Liver (tissue), 3 donors: ENCODE measurements around the gene IL5RA.

Experiments
- ATF3 ChIP-seq: IDR thresholded peaks from 2 replicates; pipeline ENCODE4 v1.6.1; 2016; ENCODE audit warnings: antibody characterized with exemption
- CTCF ChIP-seq: fragments of 150-350 bp; IDR thresholded peaks from 2 replicates; pipeline ENCODE4 v1.5.1; 2017; ENCODE audit warnings: improper control_type of control experiment, low read depth, low read length; ENCODE audit not compliant: missing input control
- EGR1 ChIP-seq, 2 donors: IDR thresholded peaks; 2 replicates each; pipeline ENCODE4 v1.6.1; 2016 to 2018; ENCODE audit warnings: antibody characterized with exemption in 2 of 2, low read depth in 2 of 2
- GABPA ChIP-seq, 2 donors: IDR thresholded peaks in 1 of 2; conservative IDR thresholded peaks in 1 of 2; 2 replicates each; pipeline ENCODE4 v1.6.1; 2016; ENCODE audit warnings: antibody characterized with exemption in 2 of 2, mild to moderate bottlenecking in 1 of 2, moderate library complexity in 1 of 2
- JUND ChIP-seq, 2 donors: IDR thresholded peaks; 2 replicates each; pipeline ENCODE4 v1.6.1; 2016; ENCODE audit warnings: antibody characterized with exemption in 2 of 2
- MAX ChIP-seq: IDR thresholded peaks from 2 replicates; pipeline ENCODE4 v1.6.1; 2016; ENCODE audit warnings: antibody characterized with exemption
- NR2F2 ChIP-seq: IDR thresholded peaks from 2 replicates; pipeline ENCODE4 v1.6.1; 2016; ENCODE audit warnings: antibody characterized with exemption
- RAD21 ChIP-seq, 2 donors: IDR thresholded peaks; 2 replicates each; pipeline ENCODE4 v1.6.1; 2016; ENCODE audit warnings: antibody characterized with exemption in 2 of 2, mild to moderate bottlenecking in 2 of 2
- REST ChIP-seq: IDR thresholded peaks from 2 replicates; pipeline ENCODE4 v1.6.1; 2016; ENCODE audit warnings: antibody characterized with exemption, mild to moderate bottlenecking
- YY1 ChIP-seq: IDR thresholded peaks from 2 replicates; pipeline ENCODE4 v1.6.1; 2016; ENCODE audit warnings: antibody characterized with exemption, mild to moderate bottlenecking
- ZBTB33 ChIP-seq: IDR thresholded peaks from 2 replicates; pipeline ENCODE4 v1.6.1; 2016; ENCODE audit warnings: antibody characterized with exemption
- donor health status: healthy.
- donor health status: healthy.

- TF ChIP-seq NR2F2 (no peak), ATF3 (no peak), CTCF (no peak), MAX (no peak), ZBTB33 (no peak), REST (no peak), GABPA (IDR thresholded peaks at IDR 0.05 in 1 of 2, conservative IDR thresholded peaks at IDR 0.05 in 1 of 2) (no peak), YY1 (no peak), JUND (IDR thresholded peaks at IDR 0.05) (no peak), RAD21 (IDR thresholded peaks at IDR 0.05) (no peak), EGR1 (IDR thresholded peaks at IDR 0.05; ENCODE audit: low read depth in 2 of 2) (no peak)
These were observed 43.3 kb downstream of the IL5RA start for GRCh38 chr3:3066910-3067309.
